ENCODE results near the gene PAOX. TPM values are rescaled to one million over a fixed set of nuclear protein-coding genes. Genes with fewer than 3 reads are reported as not detected.

PAOX gene
- total and polyA plus RNA-seq, 8 donors: 5.1 to 7.9 (median 6.5) TPM

- no peak for TF ChIP-seq CTCF (IDR thresholded peaks at IDR 0.05)
- ATAC-seq: no peak
- peaks cover 11 to 29% of the 10 kb centered on the region in 2 donors for H3K4me1 ChIP-seq
- no peaks in the 10 kb centered on the region for H3K9me3 ChIP-seq
- H3K4me3 ChIP-seq: no peak overlapping the region
- no peaks in the 10 kb centered on the region for H3K27me3 ChIP-seq
- no peak for DNase-seq
- H3K36me3 ChIP-seq: peaks cover 0 to 20% of the 10 kb centered on the region in 2 donors
- H3K27ac ChIP-seq: no peak overlapping the region
- intact Hi-C loops (cut with DNase I): no loop called here
Observed at GRCh38 chr10:133391761-133392518, 12.9 kb downstream of the PAOX start.

GRCh38 chr10:133393401-133394063, 14.5 kb downstream of the PAOX start:
- peak in 1 of 4 donors; percentile 38 for DNase-seq
- H3K27me3 ChIP-seq: no peaks in the 10 kb centered on the region
- H3K4me1 ChIP-seq: peaks cover 11 to 29% of the 10 kb centered on the region in 2 donors
- peak overlapping the region; percentile 90 to 95 for H3K4me3 ChIP-seq
- ATAC-seq: no peak
- intact Hi-C loops (cut with DNase I): no loop called here
- no peak for TF ChIP-seq CTCF (IDR thresholded peaks at IDR 0.05)
- peak overlapping the region; percentile 80 to 90 for H3K27ac ChIP-seq
- H3K9me3 ChIP-seq: no peaks in the 10 kb centered on the region
- H3K36me3 ChIP-seq: peaks cover 0 to 36% of the 10 kb centered on the region in 2 donors

- TF ChIP-seq CTCF (IDR thresholded peaks at IDR 0.05): peak in 1 of 2 donors; percentile 31
- intact Hi-C loops (cut with DNase I): no loop called here
Observed at GRCh38 chr10:133394064-133394663, 15.1 kb downstream of the PAOX start, which contains the start of gene MTG1. MTG1 (plus strand) TSS chr10:133394157; CDS start chr10:133394221, 64 bp downstream.

DNA sequence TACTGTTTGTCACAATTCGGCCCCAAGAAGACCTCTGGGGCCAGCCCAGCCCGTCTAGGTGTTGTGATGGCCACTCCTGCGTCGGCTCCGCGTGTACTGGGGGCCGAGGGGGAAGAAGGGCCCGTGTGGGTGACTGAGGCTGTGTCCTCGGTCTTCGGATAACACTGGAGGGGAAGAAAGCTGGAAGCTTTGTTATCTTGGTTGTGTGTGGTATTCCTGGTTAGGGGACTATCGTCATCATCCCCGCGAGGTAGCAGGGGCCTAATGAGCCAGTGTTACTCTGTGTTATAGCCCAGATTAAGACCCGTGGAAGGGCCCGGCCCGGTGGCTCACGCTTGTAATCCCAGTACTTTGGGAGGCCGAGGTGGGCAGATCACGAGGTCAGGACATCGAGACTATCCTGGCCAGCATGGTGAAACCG, 15.7 kb downstream of the PAOX start:
- Histone ChIP-seq H3K4me3 (peak overlapping the region; percentile 90 to 95), H3K9me3 (no peaks in the 10 kb centered on the region), H3K27ac (peak overlapping the region; percentile 80 to 90), H3K27me3 (no peaks in the 10 kb centered on the region), H3K4me1 (peaks cover 11 to 21% of the 10 kb centered on the region in 2 donors), H3K36me3 (peaks cover 0 to 42% of the 10 kb centered on the region in 2 donors)
- ATAC-seq (no peak), DNase-seq (no peak)
- no peak for TF ChIP-seq CTCF (IDR thresholded peaks at IDR 0.05)
- intact Hi-C loops (cut with DNase I): no loop called here

More at GRCh38 chr10:133394064-133394663, 15.1 kb downstream of the PAOX start, which contains the start of gene MTG1:
- Histone ChIP-seq H3K27me3 (no peaks in the 10 kb centered on the region), H3K4me3 (peak within 1 kb of the TSS; percentile 90 to 95), H3K36me3 (peaks cover 0 to 39% of the 10 kb centered on the region in 2 donors), H3K4me1 (peaks cover 11 to 28% of the 10 kb centered on the region in 2 donors), H3K27ac (peak within 1 kb of the TSS; percentile 80 to 90), H3K9me3 (no peaks in the 10 kb centered on the region)
- DNase-seq: peak; percentile 95 to 99 (median 96)
- ATAC-seq: peak; percentile 97

Measured in left lung (tissue), 10 donors.